BLaER1 treated with 17β-estradiol and CSF1 and Interleukin-3, amounts not matched to agents 10 nM and 100 nM (cell line): ENCODE results near the gene DECR2.
"Not testable (repeated sequence)": the region's sequence is repeated elsewhere in the genome, so short reads cannot be mapped to it uniquely, and the experiment has no call there.

Experiments used
- H3K27ac ChIP-seq, 11 experiments: shearing (Covaris generic); formaldehyde crosslinking; 2 replicates each; pipeline ENCODE4 v1.8.1; 2022
- H3K27me3 ChIP-seq, 11 experiments: shearing (Covaris generic); formaldehyde crosslinking; 2 replicates each; pipeline ENCODE4 v1.8.1; 2022
- H3K36me3 ChIP-seq, 11 experiments: shearing (Covaris generic); formaldehyde crosslinking; 2 replicates each; pipeline ENCODE4 v1.8.1; 2022
- H3K4me1 ChIP-seq, 10 experiments: shearing (Covaris generic); formaldehyde crosslinking; 2 replicates each; pipeline ENCODE4 v1.8.1; 2022
- H3K4me2 ChIP-seq, 11 experiments: shearing (Covaris generic); formaldehyde crosslinking; 2 replicates each; pipeline ENCODE4 v1.8.1; 2022
- H3K4me3 ChIP-seq, 10 experiments: shearing (Covaris generic); formaldehyde crosslinking; 2 replicates each; pipeline ENCODE4 v1.8.1; 2022
- H3K9ac ChIP-seq, 11 experiments: shearing (Covaris generic); formaldehyde crosslinking; 2 replicates each; pipeline ENCODE4 v1.8.1; 2022
- H3K9me3 ChIP-seq, 11 experiments: shearing (Covaris generic); formaldehyde crosslinking; replicated peaks in 1 of 11; 2 replicates each; pipeline ENCODE4 v1.8.1; 2022
- H4K20me1 ChIP-seq, 11 experiments: shearing (Covaris generic); formaldehyde crosslinking; 2 replicates each; pipeline ENCODE4 v1.8.1; 2022
- Cebpa-rat ChIP-seq, 11 experiments: shearing (Covaris generic); IDR thresholded peaks; 2 replicates each; pipeline ENCODE4 v1.8.1; 2022

DECR2 gene

GRCh38 chr16:411576-412265, 10.0 kb downstream of the DECR2 start:
- Histone ChIP-seq H3K36me3 (peaks cover 0 to 9% (median 0%) of the 10 kb centered on the region in 11 experiments; a peak in 4 of 22 replicates), H3K9me3 (no peaks in the 10 kb centered on the region), H4K20me1 (no peaks in the 10 kb centered on the region), H3K27me3 (peaks cover 0 to 3% (median 0%) of the 10 kb centered on the region in 11 experiments; a peak in 1 of 22 replicates), H3K9ac (peak overlapping the region in 3 of 11 experiments; percentile 62 to 65 (median 65); a peak in 6 of 22 replicates), H3K4me1 (peaks cover 11 to 47% (median 37%) of the 10 kb centered on the region in 10 experiments), H3K27ac (peak overlapping the region in 2 of 11 experiments; percentile 73 to 74; a peak in 3 of 22 replicates), H3K4me2 (peak overlapping the region in 10 of 11 experiments; percentile 3 to 88 (median 68); a peak in 19 of 22 replicates), H3K4me3 (no peak overlapping the region)
- TF ChIP-seq Cebpa-rat (IDR thresholded peaks at IDR 0.05) = no peak

GRCh38 chr16:414395-415169, 12.9 kb downstream of the DECR2 start:
- H3K27me3 ChIP-seq = peaks cover 0 to 3% (median 0%) of the 10 kb centered on the region in 11 experiments; a peak in 1 of 22 replicates
- H3K4me2 ChIP-seq = no peak overlapping the region
- H3K36me3 ChIP-seq = peaks cover 0 to 5% (median 0%) of the 10 kb centered on the region in 11 experiments; a peak in 2 of 22 replicates
- no peaks in the 10 kb centered on the region for H3K9me3 ChIP-seq
- no peak overlapping the region for H3K4me3 ChIP-seq
- TF ChIP-seq Cebpa-rat (IDR thresholded peaks at IDR 0.05) = no peak
- no peak overlapping the region for H3K9ac ChIP-seq
- no peak overlapping the region for H3K27ac ChIP-seq
- peaks cover 6 to 34% (median 27%) of the 10 kb centered on the region in 10 experiments for H3K4me1 ChIP-seq
- no peaks in the 10 kb centered on the region for H4K20me1 ChIP-seq

DNA sequence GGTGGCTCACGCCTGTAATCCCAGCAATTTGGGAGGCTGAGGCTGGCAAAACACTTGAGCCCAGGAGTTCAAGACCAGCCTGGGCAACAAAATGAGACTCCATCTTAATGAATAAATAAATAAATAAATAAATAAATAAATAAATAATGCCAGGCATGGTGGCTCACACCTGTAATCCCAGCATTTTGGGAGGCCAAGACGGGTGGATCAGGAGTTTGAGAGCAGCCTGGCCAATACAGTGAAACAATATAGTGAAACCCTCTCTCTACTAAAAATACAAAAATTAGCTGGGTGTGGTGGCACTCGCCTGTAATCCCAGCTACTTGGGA, 13.4 kb downstream of the DECR2 start:
- not testable (repeated sequence) for H3K36me3 ChIP-seq, H3K4me2 ChIP-seq, H4K20me1 ChIP-seq, H3K27me3 ChIP-seq, H3K9me3 ChIP-seq, H3K27ac ChIP-seq, H3K4me3 ChIP-seq, H3K9ac ChIP-seq
- peaks cover under 1 to 28% (median 21%) of the 10 kb centered on the region in 10 experiments; a peak in 18 of 20 replicates for H3K4me1 ChIP-seq

DNA sequence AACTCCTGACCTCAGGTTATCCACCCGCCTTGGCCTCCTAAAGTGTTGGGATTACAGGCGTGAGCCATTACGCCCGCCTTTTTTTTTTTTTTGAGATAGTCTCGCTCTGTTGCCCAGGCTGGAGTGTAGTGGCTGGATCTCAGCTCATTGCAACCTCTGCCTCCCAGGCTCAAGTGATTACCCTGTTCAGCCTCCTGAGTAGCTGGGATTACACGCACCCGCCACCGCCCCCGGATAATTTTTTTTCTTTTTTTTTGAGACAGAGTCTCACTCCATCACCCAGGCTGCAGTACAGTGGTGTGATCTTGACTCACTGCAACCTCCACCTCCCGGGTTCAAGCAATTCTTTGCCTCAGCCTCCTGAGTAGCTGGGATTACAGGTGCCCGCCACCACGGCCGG, 20.5 kb downstream of the DECR2 start:
- H3K27me3 ChIP-seq = peaks cover 15 to 25% (median 21%) of the 10 kb centered on the region in 11 experiments
- peaks cover under 1 to 21% (median 13%) of the 10 kb centered on the region in 11 experiments; a peak in 20 of 22 replicates for H4K20me1 ChIP-seq
- not testable (repeated sequence) for H3K27ac ChIP-seq, H3K4me3 ChIP-seq, H3K9ac ChIP-seq, H3K4me2 ChIP-seq, H3K36me3 ChIP-seq, H3K9me3 ChIP-seq
- peaks cover 12 to 22% (median 17%) of the 10 kb centered on the region in 10 experiments for H3K4me1 ChIP-seq

- Histone ChIP-seq H3K36me3 (peaks cover 0 to 15% (median 4%) of the 10 kb centered on the region in 11 experiments; a peak in 8 of 22 replicates), H3K4me3 (peak overlapping the region in 8 of 10 experiments; percentile 88 to 97 (median 96); a peak in 15 of 20 replicates), H4K20me1 (peaks cover 18 to 40% (median 33%) of the 10 kb centered on the region in 11 experiments; a peak in 21 of 22 replicates), H3K4me1 (peaks cover 32 to 41% (median 36%) of the 10 kb centered on the region in 10 experiments), H3K9me3 (no peaks in the 10 kb centered on the region), H3K4me2 (peak overlapping the region; percentile 94 to 99 (median 98)), H3K27me3 (peaks cover 15 to 25% (median 21%) of the 10 kb centered on the region in 11 experiments), H3K27ac (no peak overlapping the region), H3K9ac (peak overlapping the region in 4 of 11 experiments; percentile 81 to 96 (median 94); a peak in 6 of 22 replicates)
- no peak for TF ChIP-seq Cebpa-rat (IDR thresholded peaks at IDR 0.05)
Observed at GRCh38 chr16:424033-424622, 22.4 kb downstream of the DECR2 start.

GRCh38 chr16:424623-425081, 23.0 kb downstream of the DECR2 start:
- peak overlapping the region in 8 of 11 experiments; percentile 74 to 92 (median 90); a peak in 11 of 22 replicates for H3K27ac ChIP-seq
- H3K9ac ChIP-seq = peak overlapping the region; percentile 81 to 96 (median 91); a peak in 21 of 22 replicates
- no peak for TF ChIP-seq Cebpa-rat (IDR thresholded peaks at IDR 0.05)
- peak overlapping the region; percentile 94 to 99 (median 98) for H3K4me2 ChIP-seq
- H4K20me1 ChIP-seq = peaks cover 18 to 44% (median 37%) of the 10 kb centered on the region in 11 experiments; a peak in 21 of 22 replicates
- H3K27me3 ChIP-seq = peaks cover 15 to 25% (median 21%) of the 10 kb centered on the region in 11 experiments
- peak overlapping the region; percentile 83 to 98 (median 96) for H3K4me3 ChIP-seq
- peaks cover 0 to 20% (median 8%) of the 10 kb centered on the region in 11 experiments; a peak in 10 of 22 replicates for H3K36me3 ChIP-seq
- H3K4me1 ChIP-seq = peaks cover 32 to 44% (median 37%) of the 10 kb centered on the region in 10 experiments
- H3K9me3 ChIP-seq = no peaks in the 10 kb centered on the region

GRCh38 chr16:425082-425718, 23.5 kb downstream of the DECR2 start, which contains the start of gene RAB11FIP3:
Gene RAB11FIP3, plus strand, starts transcription at chr16:425649. Its CDS starts 358 bp downstream, at chr16:426007.
- Histone ChIP-seq H3K27me3 (peaks cover 15 to 25% (median 21%) of the 10 kb centered on the region in 11 experiments), H3K9me3 (no peaks in the 10 kb centered on the region), H3K4me1 (peaks cover 32 to 48% (median 38%) of the 10 kb centered on the region in 10 experiments), H4K20me1 (peaks cover 20 to 49% (median 42%) of the 10 kb centered on the region in 11 experiments; a peak in 21 of 22 replicates), H3K4me2 (peak within 1 kb of the TSS; percentile 94 to 99 (median 98)), H3K27ac (peak within 1 kb of the TSS; percentile 47 to 92 (median 88); a peak in 21 of 22 replicates), H3K4me3 (peak within 1 kb of the TSS; percentile 83 to 98 (median 96)), H3K36me3 (peaks cover 0 to 25% (median 9%) of the 10 kb centered on the region in 11 experiments; a peak in 11 of 22 replicates), H3K9ac (peak within 1 kb of the TSS; percentile 81 to 96 (median 91))
- no peak for TF ChIP-seq Cebpa-rat (IDR thresholded peaks at IDR 0.05)

- Histone ChIP-seq H3K27me3 (peaks cover 15 to 25% (median 21%) of the 10 kb centered on the region in 11 experiments), H4K20me1 (peaks cover 25 to 54% (median 48%) of the 10 kb centered on the region in 11 experiments; a peak in 21 of 22 replicates), H3K9ac (peak overlapping the region; percentile 81 to 96 (median 91)), H3K36me3 (peaks cover 0 to 31% (median 12%) of the 10 kb centered on the region in 11 experiments; a peak in 12 of 22 replicates), H3K4me1 (peaks cover 32 to 48% (median 38%) of the 10 kb centered on the region in 10 experiments), H3K4me3 (peak overlapping the region; percentile 83 to 98 (median 96)), H3K9me3 (no peaks in the 10 kb centered on the region), H3K27ac (peak overlapping the region; percentile 47 to 92 (median 88); a peak in 21 of 22 replicates), H3K4me2 (peak overlapping the region; percentile 94 to 99 (median 98))
- TF ChIP-seq Cebpa-rat (IDR thresholded peaks at IDR 0.05) = no peak
Observed at GRCh38 chr16:425740-426114, 24.0 kb downstream of the DECR2 start.
